Upper lobe of left lung (tissue), 4 donors: ENCODE results near the gene YDJC.

Experiments
- EP300 ChIP-seq, 4 donors: sonication (generic); formaldehyde crosslinking; IDR thresholded peaks; one replicate each; pipeline ENCODE4 v1.5.1; 2017; ENCODE audit warnings: antibody characterized with exemption in 4 of 4, control low read depth in 2 of 4
- POLR2A ChIP-seq, 4 donors: fragments of 450-650 bp; IDR thresholded peaks; one replicate each; pipeline ENCODE4 v1.5.1; 2016 to 2017; ENCODE audit warnings: antibody characterized with exemption in 4 of 4, mild to moderate bottlenecking in 2 of 4
- TF ChIP-seq, protein P1 (sequence below), 6 experiments: fragments of 450-650 bp in 4 of 6; fragments of 200-600 bp in 2 of 6; sonication (generic) in 2 of 6; IDR thresholded peaks; one replicate each; pipeline ENCODE4 v1.5.1; 2016 to 2019; ENCODE audit warnings: antibody characterized with exemption in 6 of 6

DNA sequence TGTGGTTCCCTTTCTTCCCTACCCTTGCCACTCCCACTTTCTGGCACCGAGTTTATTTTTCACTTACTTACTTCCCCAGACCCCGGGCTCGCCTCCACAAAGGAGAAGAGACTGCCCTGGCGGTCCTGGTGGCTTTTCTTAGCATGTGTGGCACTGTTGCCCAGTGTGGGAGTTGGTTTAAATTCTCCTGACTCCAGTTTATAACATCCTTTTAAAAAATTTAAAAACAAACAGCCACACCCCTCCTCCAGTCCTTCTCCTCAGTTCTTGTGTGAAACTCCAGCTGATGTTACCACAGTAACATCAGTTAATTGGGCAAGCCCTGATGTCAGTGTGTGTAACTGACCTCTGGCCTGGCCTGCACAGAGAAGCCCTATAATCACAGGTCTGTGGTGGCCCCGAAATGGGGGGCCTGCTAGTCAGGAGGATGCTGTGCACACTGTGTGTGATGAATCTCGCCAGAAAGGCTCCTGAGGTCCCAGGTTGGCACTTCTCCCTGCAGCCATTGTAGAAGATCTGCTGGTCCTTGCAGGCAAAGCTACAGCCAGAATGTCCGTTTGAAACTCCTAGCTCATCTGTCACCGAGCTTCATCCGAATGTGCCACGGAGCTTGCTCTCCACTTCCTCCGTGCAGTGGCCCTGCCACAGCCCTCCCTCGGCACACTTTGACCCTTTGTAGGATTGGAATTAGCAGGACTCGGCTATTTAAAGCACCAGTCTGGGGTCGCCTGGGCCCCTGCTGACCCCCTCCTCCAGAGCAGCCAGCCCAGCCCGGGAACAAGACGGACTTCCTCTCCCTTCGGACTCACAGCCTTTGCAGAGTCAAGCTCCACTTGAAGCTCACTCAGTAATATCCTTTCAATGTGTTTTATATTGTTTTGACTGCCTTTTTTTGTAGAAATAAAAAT lies 7.6 kb downstream of the YDJC start:
- TF ChIP-seq, protein P1, sequence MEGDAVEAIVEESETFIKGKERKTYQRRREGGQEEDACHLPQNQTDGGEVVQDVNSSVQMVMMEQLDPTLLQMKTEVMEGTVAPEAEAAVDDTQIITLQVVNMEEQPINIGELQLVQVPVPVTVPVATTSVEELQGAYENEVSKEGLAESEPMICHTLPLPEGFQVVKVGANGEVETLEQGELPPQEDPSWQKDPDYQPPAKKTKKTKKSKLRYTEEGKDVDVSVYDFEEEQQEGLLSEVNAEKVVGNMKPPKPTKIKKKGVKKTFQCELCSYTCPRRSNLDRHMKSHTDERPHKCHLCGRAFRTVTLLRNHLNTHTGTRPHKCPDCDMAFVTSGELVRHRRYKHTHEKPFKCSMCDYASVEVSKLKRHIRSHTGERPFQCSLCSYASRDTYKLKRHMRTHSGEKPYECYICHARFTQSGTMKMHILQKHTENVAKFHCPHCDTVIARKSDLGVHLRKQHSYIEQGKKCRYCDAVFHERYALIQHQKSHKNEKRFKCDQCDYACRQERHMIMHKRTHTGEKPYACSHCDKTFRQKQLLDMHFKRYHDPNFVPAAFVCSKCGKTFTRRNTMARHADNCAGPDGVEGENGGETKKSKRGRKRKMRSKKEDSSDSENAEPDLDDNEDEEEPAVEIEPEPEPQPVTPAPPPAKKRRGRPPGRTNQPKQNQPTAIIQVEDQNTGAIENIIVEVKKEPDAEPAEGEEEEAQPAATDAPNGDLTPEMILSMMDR (IDR thresholded peaks at IDR 0.05) = no peak
- TF ChIP-seq POLR2A (IDR thresholded peaks at IDR 0.05) (no peak), EP300 (IDR thresholded peaks at IDR 0.05) (no peak)
